ENCODE data around the gene USP34. TPM values are rescaled to one million over a fixed set of nuclear protein-coding genes. Genes with fewer than 3 reads are reported as not detected.

The USP34 gene
- total and polyA plus RNA-seq, 2 of the 8 experiments (the other 6 are each of a cell fraction or from before 2014, with no cell fraction given): 56.7 to 91.7 TPM

GRCh38 chr2:61151436-61151835, 319.5 kb downstream of the USP34 start:
- Histone ChIP-seq H3K56ac (replicated peaks; ENCODE audit: insufficient read length, low read depth, low read length) (no peak overlapping the region), H2BK12ac (ENCODE audit: low read depth, low read length) (no peak overlapping the region), H2BK20ac (ENCODE audit: low read length) (no peak overlapping the region), H2AK5ac (ENCODE audit: low read depth, low read length) (no peak overlapping the region), H3K9ac (replicated peaks in 1 of 4; ENCODE audit: extremely low read depth in 1 of 4, low read depth in 3 of 4, low read length in 3 of 4) (no peak overlapping the region), H3K9me3 (ENCODE audit: insufficient read depth in 2 of 2, low read depth in 1 of 2, low read length in 1 of 2) (no peaks in the 10 kb centered on the region), H3K27me3 (replicated peaks in 1 of 4; ENCODE audit: control insufficient read depth in 3 of 4, extremely low read depth in 1 of 4, insufficient read depth in 3 of 4, low read length in 3 of 4) (no peaks in the 10 kb centered on the region), H3K23ac (ENCODE audit: insufficient read length) (no peak overlapping the region), H3K23me2 (ENCODE audit: low read depth, low read length) (no peaks in the 10 kb centered on the region), H4K5ac (ENCODE audit: insufficient read length, low read depth, low read length) (no peak overlapping the region), H3K4me2 (ENCODE audit: insufficient read depth in 1 of 2, low read depth in 2 of 2, low read length in 2 of 2) (no peak overlapping the region), H3K36me3 (ENCODE audit: control insufficient read depth in 2 of 4, insufficient read depth in 4 of 4, low read length in 3 of 4) (peaks cover 0 to 10% (median 0%) of the 10 kb centered on the region in 4 experiments; a peak in 1 of 8 replicates), H4K20me1 (replicated peaks in 1 of 2; ENCODE audit: control insufficient read depth in 1 of 2, insufficient read depth in 2 of 2, low read length in 2 of 2) (no peaks in the 10 kb centered on the region), H2AFZ (ENCODE audit: low read length) (no peak overlapping the region), H3K79me1 (ENCODE audit: low read depth, low read length) (no peaks in the 10 kb centered on the region), H3K79me2 (ENCODE audit: control insufficient read depth in 1 of 2, insufficient read depth in 2 of 2, low read length in 2 of 2) (no peaks in the 10 kb centered on the region), H3K4me3 (ENCODE audit: extremely low read depth in 1 of 4, insufficient read depth in 2 of 4, low read depth in 3 of 4, low read length in 4 of 4) (no peak overlapping the region), H3K14ac (ENCODE audit: insufficient read length) (no peak overlapping the region), H3K4ac (replicated peaks; ENCODE audit: insufficient read length, low read depth, low read length) (no peak overlapping the region), H3K27ac (ENCODE audit: low read depth, low read length) (no peak overlapping the region), H4K8ac (ENCODE audit: extremely low read depth, insufficient read depth, low read length) (no peak overlapping the region), H3K4me1 (replicated peaks in 1 of 4; ENCODE audit: control insufficient read depth in 3 of 4, insufficient read depth in 4 of 4, low read length in 3 of 4) (no peaks in the 10 kb centered on the region), H3K18ac (ENCODE audit: extremely low read depth, low read length) (no peak overlapping the region), H2BK5ac (ENCODE audit: low read depth, low read length) (no peak overlapping the region), H4K91ac (replicated peaks; ENCODE audit: insufficient read length, low read length) (no peak overlapping the region), H2BK120ac (replicated peaks; ENCODE audit: low read depth, low read length) (no peak overlapping the region), H2BK15ac (ENCODE audit: low read length) (no peak overlapping the region)
- ChIA-PET POLR2A (ENCODE audit: partially characterized antibody) (no interaction called here), CTCF (ENCODE audit: partially characterized antibody) (interaction anchor here (0.9 to 1.0 kb wide), 2 partner anchors 10 to 25 kb away, joined by 3 read pairs; no protein-coding TSS in a partner anchor)
- FAIRE-seq: no peak
- WGBS, 2 experiments (ENCODE audit: extremely low coverage in 1 of 2, insufficient coverage in 1 of 2, insufficient read length in 1 of 2, insufficient replicate concordance in 2 of 2, low coverage in 1 of 2, low lambda C conversion rate in 2 of 2, missing lambda C conversion rate in 1 of 2): 94% methylated on average over 1 of the region's 1 CpG; no CpG with 5 or more reads in 1 of the 2 experiments
- TF ChIP-seq BRCA1 (IDR thresholded peaks at IDR 0.05; ENCODE audit: low read depth, low read length) (no peak), ZNF274 (IDR thresholded peaks at IDR 0.05; ENCODE audit: borderline replicate concordance, extremely low read depth, low read length) (no peak), SRF (IDR thresholded peaks at IDR 0.05; ENCODE audit: low read depth, low read length) (no peak), YY1 (IDR thresholded peaks at IDR 0.05; ENCODE audit: low read depth, low read length) (no peak), TAF7 (optimal IDR thresholded peaks at IDR 0.05; ENCODE audit: borderline replicate concordance, low read depth, low read length) (no peak), KDM1A (IDR thresholded peaks at IDR 0.05; ENCODE audit: borderline replicate concordance, low read length) (no peak), TCF12 (IDR thresholded peaks at IDR 0.05; ENCODE audit: low read depth, low read length) (no peak), EGR1 (IDR thresholded peaks at IDR 0.05; ENCODE audit: borderline replicate concordance, low read depth, low read length) (no peak), EZH2 (IDR thresholded peaks at IDR 0.05; ENCODE audit: low read depth, low read length, severe bottlenecking) (no peak), GTF2F1 (IDR thresholded peaks at IDR 0.05; ENCODE audit: borderline replicate concordance, low read depth, low read length) (no peak), JUN (IDR thresholded peaks at IDR 0.05; ENCODE audit: low read depth, low read length) (no peak), CHD2 (IDR thresholded peaks at IDR 0.05; ENCODE audit: low read length) (no peak), SIN3A (conservative IDR thresholded peaks at IDR 0.05 in 1 of 2, IDR thresholded peaks at IDR 0.05 in 1 of 2; ENCODE audit: low read depth in 1 of 2, low read length in 2 of 2) (no peak)
- no peak for DNase-seq (ENCODE audit: low read depth in 1 of 2, low spot score in 2 of 2)

Measured in H1 (cell line).